Cardiac muscle cell (in vitro differentiated cells and primary cell): Measurements from ENCODE around the gene L1TD1. TPM values are rescaled to one million over a fixed set of nuclear protein-coding genes. Genes with fewer than 3 reads are reported as not detected.
"Not testable (repeated sequence)": the region's sequence is repeated elsewhere in the genome, so short reads cannot be mapped to it uniquely, and the experiment has no call there.

Source experiments
- DNase-seq, 2 donors: peaks; one replicate each; pipeline versions ENCODE4 v3.0.0 to v3.0.0-alpha.2; 2010 to 2017; ENCODE audit warnings: low read depth in 1 of 2, low spot score in 1 of 2
- H3K27ac ChIP-seq: fragments of 200-600 bp; sonication (generic); 2 replicates; pipeline ENCODE4 v1.5.1; 2016
- H3K27me3 ChIP-seq: fragments of 200-600 bp; sonication (generic); 2 replicates; pipeline ENCODE4 v1.6.0; 2016; ENCODE audit warnings: control low read depth
- H3K36me3 ChIP-seq: fragments of 200-600 bp; sonication (generic); 2 replicates; pipeline ENCODE4 v1.5.1; 2016; ENCODE audit warnings: control low read depth
- H3K4me1 ChIP-seq: fragments of 200-600 bp; sonication (generic); 2 replicates; pipeline ENCODE4 v1.8.1; 2017; ENCODE audit warnings: low read depth, mild to moderate bottlenecking, mixed run types
- H3K4me3 ChIP-seq: fragments of 200-600 bp; sonication (generic); 2 replicates; pipeline ENCODE4 v1.5.1; 2016; ENCODE audit warnings: mild to moderate bottlenecking
- H3K9me3 ChIP-seq: fragments of 200-600 bp; sonication (generic); 2 replicates; pipeline ENCODE4 v1.5.1; 2017; ENCODE audit warnings: low read depth, mild to moderate bottlenecking, control low read depth
- CTCF ChIP-seq: IDR thresholded peaks from 2 replicates; pipeline ENCODE4 v1.5.1; 2012; ENCODE audit warnings: low read depth, mild to moderate bottlenecking, low read length
- polyA plus RNA-seq: library from polyadenylated mRNA; unstranded; fragments of >200 nt; fragmentation: Nextera tagmentation; extraction: Ambion mirVana; gene quantifications from 2 replicates; pipeline ENCODE4 v1.2.1, GENCODE V29; 2016
- total RNA-seq: library from RNA; depleted of rRNA; stranded (reverse); fragments of >200 nt; gene quantifications from 2 replicates; pipeline ENCODE4 v1.2.3, GENCODE V29; 2016

L1TD1 gene
- total and polyA plus RNA-seq, 2 experiments from 2014 or later, result 0.36 TPM; not detected in 1

GRCh38 chr1:62184336-62184735, 10.3 kb upstream of the L1TD1 start:
- H3K9me3 ChIP-seq, result no peaks in the 10 kb centered on the region
- no peaks in the 10 kb centered on the region for H3K27me3 ChIP-seq
- DNase-seq, result no peak
- no peaks in the 10 kb centered on the region for H3K36me3 ChIP-seq
- TF ChIP-seq CTCF, result no peak
- H3K4me1 ChIP-seq, result peaks cover 13% of the 10 kb centered on the region
- no peak overlapping the region for H3K4me3 ChIP-seq
- no peak overlapping the region for H3K27ac ChIP-seq

- DNase-seq, H3K36me3 ChIP-seq, H3K27ac ChIP-seq, H3K9me3 ChIP-seq, H3K4me3 ChIP-seq, H3K4me1 ChIP-seq, H3K27me3 ChIP-seq: not testable (repeated sequence)
These were observed 9.4 kb upstream of the L1TD1 start for GRCh38 chr1:62185233-62185632.

GRCh38 chr1:62185677-62186076, 9.0 kb upstream of the L1TD1 start:
- H3K4me3 ChIP-seq, result no peak overlapping the region
- no peaks in the 10 kb centered on the region for H3K36me3 ChIP-seq
- peaks cover 4% of the 10 kb centered on the region for H3K4me1 ChIP-seq
- no peak for TF ChIP-seq CTCF
- H3K27ac ChIP-seq, result no peak overlapping the region
- H3K27me3 ChIP-seq, result no peaks in the 10 kb centered on the region
- H3K9me3 ChIP-seq, result no peaks in the 10 kb centered on the region
- no peak for DNase-seq

GRCh38 chr1:62187548-62187947, 7.1 kb upstream of the L1TD1 start:
- no peak for TF ChIP-seq CTCF

GRCh38 chr1:62188111-62188510, 6.5 kb upstream of the L1TD1 start:
- no peaks in the 10 kb centered on the region for H3K36me3 ChIP-seq
- H3K9me3 ChIP-seq, result no peaks in the 10 kb centered on the region
- no peak for DNase-seq
- H3K27ac ChIP-seq, result no peak overlapping the region
- no peaks in the 10 kb centered on the region for H3K4me1 ChIP-seq
- no peak overlapping the region for H3K4me3 ChIP-seq
- H3K27me3 ChIP-seq, result no peaks in the 10 kb centered on the region
- no peak for TF ChIP-seq CTCF

More at GRCh38 chr1:62187548-62187947, 7.1 kb upstream of the L1TD1 start:
- no peaks in the 10 kb centered on the region for H3K4me1 ChIP-seq
- no peaks in the 10 kb centered on the region for H3K27me3 ChIP-seq
- DNase-seq, result no peak
- H3K36me3 ChIP-seq, result no peaks in the 10 kb centered on the region
- H3K9me3 ChIP-seq, result no peaks in the 10 kb centered on the region
- no peak overlapping the region for H3K27ac ChIP-seq
- H3K4me3 ChIP-seq, result no peak overlapping the region

GRCh38 chr1:62196086-62196690, 1.5 kb downstream of the L1TD1 start:
- Histone ChIP-seq H3K4me1 (peaks cover 7% of the 10 kb centered on the region), H3K4me3 (peak overlapping the region; percentile 1), H3K27me3 (peaks cover 25% of the 10 kb centered on the region), H3K9me3 (no peaks in the 10 kb centered on the region), H3K36me3 (no peaks in the 10 kb centered on the region), H3K27ac (no peak overlapping the region)
- DNase-seq, result no peak
- no peak for TF ChIP-seq CTCF
